NCI-H226 (cell line): ENCODE measurements around the gene CHAF1A.

Source experiments
- DNase-seq: peaks from one replicate; pipeline ENCODE4 v3.0.0-alpha.2; 2015

The CHAF1A gene, protein sequence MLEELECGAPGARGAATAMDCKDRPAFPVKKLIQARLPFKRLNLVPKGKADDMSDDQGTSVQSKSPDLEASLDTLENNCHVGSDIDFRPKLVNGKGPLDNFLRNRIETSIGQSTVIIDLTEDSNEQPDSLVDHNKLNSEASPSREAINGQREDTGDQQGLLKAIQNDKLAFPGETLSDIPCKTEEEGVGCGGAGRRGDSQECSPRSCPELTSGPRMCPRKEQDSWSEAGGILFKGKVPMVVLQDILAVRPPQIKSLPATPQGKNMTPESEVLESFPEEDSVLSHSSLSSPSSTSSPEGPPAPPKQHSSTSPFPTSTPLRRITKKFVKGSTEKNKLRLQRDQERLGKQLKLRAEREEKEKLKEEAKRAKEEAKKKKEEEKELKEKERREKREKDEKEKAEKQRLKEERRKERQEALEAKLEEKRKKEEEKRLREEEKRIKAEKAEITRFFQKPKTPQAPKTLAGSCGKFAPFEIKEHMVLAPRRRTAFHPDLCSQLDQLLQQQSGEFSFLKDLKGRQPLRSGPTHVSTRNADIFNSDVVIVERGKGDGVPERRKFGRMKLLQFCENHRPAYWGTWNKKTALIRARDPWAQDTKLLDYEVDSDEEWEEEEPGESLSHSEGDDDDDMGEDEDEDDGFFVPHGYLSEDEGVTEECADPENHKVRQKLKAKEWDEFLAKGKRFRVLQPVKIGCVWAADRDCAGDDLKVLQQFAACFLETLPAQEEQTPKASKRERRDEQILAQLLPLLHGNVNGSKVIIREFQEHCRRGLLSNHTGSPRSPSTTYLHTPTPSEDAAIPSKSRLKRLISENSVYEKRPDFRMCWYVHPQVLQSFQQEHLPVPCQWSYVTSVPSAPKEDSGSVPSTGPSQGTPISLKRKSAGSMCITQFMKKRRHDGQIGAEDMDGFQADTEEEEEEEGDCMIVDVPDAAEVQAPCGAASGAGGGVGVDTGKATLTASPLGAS

DNA sequence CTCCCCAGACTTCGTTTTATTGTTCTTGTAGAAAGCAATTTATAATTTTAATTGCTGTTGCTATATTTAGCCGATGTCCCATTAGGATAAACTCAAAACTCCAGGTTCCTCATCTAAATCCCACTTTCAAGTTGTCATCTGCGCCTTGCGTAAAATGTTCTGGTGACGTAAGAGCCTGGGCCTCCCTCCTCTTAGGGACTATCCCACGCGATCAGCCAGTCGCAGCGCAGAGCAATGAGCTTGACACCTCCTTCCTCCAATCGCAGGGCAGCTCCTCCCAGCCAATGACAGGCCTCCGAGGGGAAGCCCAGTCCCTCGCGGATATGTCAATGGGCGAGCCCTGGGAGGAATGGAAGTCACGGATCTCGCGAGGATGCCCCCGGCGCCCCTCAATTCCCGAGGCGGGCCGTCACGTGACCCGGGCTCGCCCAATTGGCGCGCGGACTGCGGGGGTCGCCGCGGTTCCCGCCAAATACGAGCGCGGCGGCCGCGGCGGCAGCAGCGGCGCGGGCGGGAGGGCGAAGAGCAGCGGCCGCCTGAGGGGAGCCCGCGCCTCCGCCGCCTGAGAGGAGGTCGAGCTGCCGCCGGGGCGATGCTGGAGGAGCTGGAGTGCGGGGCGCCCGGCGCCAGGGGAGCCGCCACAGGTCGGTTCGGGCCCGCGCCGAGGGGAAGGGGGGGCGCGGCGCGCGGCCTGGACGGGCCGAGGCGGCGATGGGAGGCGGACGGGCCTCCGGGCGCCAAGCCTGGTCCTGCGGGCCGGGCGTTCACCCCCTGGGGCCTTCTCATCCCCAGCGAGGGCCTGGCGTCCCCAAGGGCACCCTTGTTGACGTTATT, at the start of gene CHAF1A:
TSS of gene CHAF1A (plus strand) at position 470 of the 834 bp plus-strand sequence. CDS start at position 593, 123 bp downstream.
- peak; percentile 100 for DNase-seq

DNA sequence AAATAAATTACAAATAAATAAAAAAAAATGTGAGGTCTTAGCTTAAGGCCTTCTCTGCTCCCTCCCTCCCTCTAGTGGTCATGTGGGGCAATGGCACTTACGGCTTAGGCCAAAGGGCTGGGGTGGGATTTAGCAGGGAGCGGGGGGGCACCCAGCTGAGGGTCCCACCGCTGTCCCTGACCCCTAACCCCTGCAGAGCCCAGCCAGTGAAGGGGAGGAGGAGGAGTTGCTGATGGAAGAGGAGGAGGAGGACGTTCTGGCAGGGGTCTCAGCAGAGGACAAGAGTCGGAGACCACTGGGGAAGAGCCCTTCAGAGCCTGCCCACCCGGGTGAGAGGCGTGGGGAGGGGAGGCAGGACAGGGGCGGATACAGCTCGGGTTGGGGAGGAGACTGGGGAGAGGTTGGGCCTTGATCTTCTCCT, 49.7 kb upstream of the CHAF1A start:
- DNase-seq, result no peak

GRCh38 chr19:4354282-4354681, 48.2 kb upstream of the CHAF1A start:
- DNase-seq, result no peak

DNA sequence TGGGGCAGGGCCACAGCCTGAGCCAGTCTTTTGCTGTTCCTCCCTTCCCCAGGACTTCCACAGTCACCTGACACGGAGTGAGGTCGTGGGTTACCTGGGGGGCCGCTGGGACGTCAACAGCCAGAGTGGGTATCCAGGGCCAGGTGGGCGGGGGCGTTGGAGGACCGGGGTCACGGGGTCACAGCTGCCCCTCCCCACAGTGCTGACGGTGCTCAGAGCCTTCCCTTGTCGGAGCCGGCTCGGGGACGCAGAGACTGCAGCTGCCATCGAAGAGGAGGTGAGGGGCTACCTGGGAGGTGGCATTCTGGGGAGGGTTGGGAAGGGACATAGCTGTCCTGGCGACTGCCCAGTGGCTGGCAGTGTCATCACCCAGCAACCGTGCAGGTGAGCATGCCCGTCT, 47.5 kb upstream of the CHAF1A start:
- no peak for DNase-seq

GRCh38 chr19:4357095-4357797, 45.2 kb upstream of the CHAF1A start:
- no peak for DNase-seq

DNA sequence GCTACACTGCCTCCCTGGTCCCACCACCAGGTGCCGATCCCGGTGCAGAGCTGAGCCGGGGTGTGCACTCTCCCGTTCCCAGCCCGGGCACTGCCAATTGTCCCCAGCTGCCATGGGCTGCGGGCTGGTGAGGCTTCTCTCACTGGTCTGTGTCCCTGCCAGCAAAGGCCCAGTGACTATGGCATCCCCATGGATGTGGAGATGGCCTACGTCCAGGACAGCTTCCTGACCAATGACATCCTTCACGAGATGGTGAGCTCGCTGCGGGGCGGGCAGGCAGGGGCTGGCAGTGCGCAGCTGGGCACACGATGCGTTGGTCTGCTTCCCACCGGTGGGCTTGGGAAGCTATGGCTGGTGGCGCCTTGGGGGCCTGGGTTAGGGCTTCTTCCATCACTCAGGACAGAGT, 44.5 kb upstream of the CHAF1A start:
- no peak for DNase-seq

DNA sequence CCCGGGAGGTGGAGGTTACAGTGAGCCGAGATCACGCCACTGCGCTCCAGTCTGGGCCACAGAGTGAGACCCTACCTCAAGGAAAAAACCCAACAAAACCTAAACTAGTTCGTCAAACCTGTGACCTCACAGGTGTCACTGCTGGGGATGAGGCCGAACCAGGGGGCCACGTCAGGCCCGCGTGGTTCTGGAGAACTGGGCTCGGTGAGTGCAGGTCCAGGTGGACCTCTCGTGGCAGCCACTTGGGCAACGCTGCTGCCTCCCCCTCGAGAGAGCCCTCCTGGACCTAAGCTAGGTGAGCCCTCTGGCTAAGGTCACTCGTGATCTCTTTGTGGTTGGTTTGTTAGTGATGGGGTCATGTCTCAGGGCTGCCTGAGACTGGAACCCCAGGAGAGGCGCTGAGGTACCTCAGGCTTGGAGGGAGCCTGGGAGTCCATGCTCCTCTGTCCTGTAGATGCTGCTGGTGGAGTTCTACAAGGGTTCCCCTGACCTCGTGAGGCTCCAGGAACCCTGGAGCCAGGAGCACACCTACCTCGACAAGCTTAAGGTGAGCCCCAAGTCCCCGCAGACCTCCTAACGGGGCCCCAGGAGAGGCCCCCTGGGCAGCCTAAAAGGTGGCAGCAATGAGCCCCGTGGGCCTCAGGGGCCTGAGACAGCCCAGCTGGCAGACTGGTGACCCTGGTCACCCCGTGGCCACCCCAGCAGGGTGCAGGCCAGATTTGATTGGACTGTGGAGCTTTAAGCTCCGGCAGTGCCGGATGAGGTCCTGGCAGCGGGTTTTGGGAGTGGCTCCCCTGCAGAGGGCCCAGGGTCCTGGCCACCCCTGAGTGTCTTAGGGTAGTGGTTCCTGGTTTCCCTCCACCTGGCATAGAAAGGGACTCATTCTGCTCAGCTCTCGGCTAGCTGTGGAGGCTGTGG, 43.5 kb upstream of the CHAF1A start:
- no peak for DNase-seq

GRCh38 chr19:4359627-4360000, 42.8 kb upstream of the CHAF1A start:
- no peak for DNase-seq

GRCh38 chr19:4360081-4360569, 42.3 kb upstream of the CHAF1A start:
- DNase-seq, result no peak

DNA sequence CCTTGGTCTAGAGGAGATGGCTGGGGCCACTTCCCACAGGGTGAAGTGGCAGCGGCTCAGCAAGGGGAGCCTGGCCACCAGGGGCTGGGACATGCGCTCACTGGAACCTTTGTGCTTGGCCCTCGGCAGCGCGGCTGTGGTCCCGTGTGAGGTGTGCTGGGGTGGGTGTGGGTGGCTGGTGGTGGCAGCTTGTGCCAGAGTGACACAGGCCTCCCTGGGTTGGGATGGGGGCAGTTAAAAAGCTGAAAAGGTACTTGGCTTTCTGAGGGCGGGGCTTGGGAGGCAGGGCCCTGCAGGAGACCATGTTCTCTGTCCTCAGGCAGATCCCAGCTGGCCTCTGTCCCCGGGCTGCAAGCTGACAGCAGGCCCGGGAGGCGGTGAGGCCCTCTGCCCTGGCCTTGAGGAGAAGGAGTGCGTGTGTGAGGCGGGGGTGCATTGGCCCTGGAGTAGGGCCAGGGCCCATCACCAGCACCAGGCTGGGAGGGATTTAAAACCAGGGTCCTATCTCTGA, 41.7 kb upstream of the CHAF1A start:
- DNase-seq, result no peak

GRCh38 chr19:4361152-4362046, 41.0 kb upstream of the CHAF1A start:
- DNase-seq, result no peak

GRCh38 chr19:4362101-4362828, 40.2 kb upstream of the CHAF1A start:
- no peak for DNase-seq

GRCh38 chr19:4362831-4363545, 39.5 kb upstream of the CHAF1A start:
- DNase-seq, result peak; percentile 17

GRCh38 chr19:4363571-4364304, 38.7 kb upstream of the CHAF1A start:
- no peak for DNase-seq

DNA sequence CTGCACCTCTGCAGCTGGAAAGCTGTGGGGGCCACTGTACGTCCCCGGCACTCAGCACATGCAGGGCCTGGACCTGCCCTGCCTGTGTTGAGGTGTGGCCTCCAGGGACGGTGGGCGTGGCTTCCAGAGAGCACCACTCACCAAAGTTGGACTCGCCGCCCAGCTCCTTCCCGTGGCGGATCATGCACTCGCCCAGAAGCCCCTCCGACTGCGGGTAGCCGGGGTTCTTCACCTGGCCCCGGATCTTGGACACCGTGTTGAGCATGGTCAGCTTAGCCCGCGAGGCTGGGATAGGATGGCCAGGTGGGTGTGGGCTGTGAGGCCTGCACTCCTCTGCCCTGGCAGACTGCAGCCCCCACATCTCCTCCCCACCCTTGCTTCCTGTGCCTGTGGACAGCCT, 37.1 kb upstream of the CHAF1A start:
- DNase-seq, result no peak

DNA sequence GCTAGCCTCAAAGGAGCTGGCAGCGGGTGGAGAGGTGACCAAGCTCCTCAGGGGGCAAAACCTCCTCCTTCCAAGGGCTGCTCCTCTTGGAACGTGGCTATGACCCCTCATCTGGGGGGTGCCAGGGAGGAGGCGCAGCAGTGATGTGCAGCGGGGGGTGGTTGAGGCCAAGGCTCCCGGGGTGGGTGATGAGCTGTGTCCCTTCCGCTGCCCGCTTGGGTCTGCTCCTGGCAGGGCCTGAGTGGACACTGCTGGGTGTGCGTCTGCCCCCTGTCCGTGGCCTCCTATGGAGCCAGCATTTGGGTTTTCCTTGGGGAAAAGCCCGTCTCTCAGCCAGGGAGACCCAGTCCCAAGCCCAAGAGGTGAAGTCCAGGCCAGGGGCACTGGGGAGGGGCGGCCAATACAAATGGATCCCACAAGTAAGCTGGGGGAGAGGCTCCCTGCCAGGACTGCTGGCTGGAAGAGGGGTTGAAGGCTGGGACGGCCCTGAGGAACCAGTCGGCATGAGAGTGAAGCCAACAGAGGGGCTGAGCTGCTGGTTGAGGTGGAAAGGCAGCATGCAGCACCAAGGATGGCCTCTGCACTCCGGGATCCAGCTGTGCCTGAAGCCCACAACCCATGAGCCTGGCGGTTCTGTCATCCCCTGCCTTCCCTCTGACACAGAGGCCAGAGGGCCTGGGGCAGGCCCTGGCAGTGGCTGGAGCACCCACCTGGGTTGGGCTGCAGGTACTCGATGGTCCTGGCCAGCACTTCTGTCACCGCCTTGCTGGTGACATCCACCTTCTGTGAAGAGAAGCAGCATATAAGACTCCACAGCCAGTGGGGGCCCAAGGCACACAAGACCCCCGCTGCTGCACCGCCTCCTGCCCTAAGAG, 36.4 kb upstream of the CHAF1A start:
- DNase-seq, result no peak
